DND-41 (cell line): ENCODE measurements around the gene SLC16A14.

Experiments
- CTCF ChIP-seq: IDR thresholded peaks from 2 replicates; pipeline ENCODE4 v1.5.1; 2012; ENCODE audit warnings: borderline replicate concordance, low read length, moderate library complexity, mild to moderate bottlenecking; ENCODE audit not compliant: poor library complexity, severe bottlenecking; ENCODE audit errors: extremely low read depth
- EZH2 ChIP-seq: IDR thresholded peaks from 3 replicates; pipeline ENCODE4 v1.6.1; 2012; ENCODE audit warnings: borderline replicate concordance, low read depth, mild to moderate bottlenecking, moderate library complexity, low read length, inconsistent platforms; ENCODE audit not compliant: severe bottlenecking

GRCh38 chr2:229997565-229997964 lies 71.2 kb downstream of the SLC16A14 start:
- TF ChIP-seq CTCF (no peak), EZH2 (no peak)
